Measurements from ENCODE around the gene SLC17A3. TPM values are rescaled to one million over a fixed set of nuclear protein-coding genes. Genes with fewer than 3 reads are reported as not detected.

Gene SLC17A3
- total and polyA plus RNA-seq, 2 donors (not counting 1 experiment from before 2014, with no cell fraction given), result not detected

DNA sequence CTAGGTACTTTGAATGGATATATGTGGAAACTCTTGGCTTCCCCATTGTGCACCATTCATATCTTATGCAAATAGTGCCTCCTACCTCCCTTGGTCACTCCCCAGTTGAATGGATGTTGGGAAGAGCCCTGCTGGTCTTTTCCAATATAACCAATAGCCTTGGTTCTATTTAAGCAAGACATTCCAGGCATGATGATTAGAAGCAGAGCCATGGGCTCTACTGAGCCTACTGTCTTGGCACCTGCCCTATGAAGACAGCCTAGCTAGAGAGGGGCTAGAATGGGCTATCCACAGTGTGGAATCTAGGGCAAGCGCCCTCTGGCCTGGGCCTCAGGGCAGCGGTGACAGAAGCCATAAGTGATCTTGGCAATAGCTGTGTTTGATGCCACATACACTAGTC, 57.8 kb downstream of the SLC17A3 start:
- intact Hi-C loops (cut with micrococcal nuclease), result no loop called here
- H3K27me3 Mint-ChIP-seq, result peaks cover 24% of the 10 kb centered on the region

DNA sequence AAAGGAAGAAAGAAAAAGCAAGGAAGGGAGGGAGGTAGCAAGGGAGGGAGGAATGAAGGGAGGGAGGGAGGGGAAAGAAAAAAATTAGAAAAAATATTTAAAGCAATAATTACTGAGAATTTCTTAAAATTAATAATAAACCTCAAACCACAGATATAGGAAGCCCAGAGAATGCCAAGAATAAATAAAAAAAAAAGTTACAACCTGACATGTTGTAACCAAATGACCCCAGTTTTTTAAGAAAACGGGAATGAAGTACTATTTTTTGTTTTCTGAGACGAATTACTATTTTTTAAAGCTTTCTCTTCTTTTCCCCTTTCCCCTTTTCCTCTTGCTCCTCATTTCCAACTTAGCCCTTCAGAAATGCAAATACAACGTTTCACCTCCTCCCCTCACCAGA, 58.8 kb downstream of the SLC17A3 start:
- no peak for TF ChIP-seq EZH2 (IDR thresholded peaks at IDR 0.05; ENCODE audit: borderline replicate concordance, insufficient read depth, low read depth, low read length, poor library complexity, severe bottlenecking)
- TF ChIP-seq, protein P1, sequence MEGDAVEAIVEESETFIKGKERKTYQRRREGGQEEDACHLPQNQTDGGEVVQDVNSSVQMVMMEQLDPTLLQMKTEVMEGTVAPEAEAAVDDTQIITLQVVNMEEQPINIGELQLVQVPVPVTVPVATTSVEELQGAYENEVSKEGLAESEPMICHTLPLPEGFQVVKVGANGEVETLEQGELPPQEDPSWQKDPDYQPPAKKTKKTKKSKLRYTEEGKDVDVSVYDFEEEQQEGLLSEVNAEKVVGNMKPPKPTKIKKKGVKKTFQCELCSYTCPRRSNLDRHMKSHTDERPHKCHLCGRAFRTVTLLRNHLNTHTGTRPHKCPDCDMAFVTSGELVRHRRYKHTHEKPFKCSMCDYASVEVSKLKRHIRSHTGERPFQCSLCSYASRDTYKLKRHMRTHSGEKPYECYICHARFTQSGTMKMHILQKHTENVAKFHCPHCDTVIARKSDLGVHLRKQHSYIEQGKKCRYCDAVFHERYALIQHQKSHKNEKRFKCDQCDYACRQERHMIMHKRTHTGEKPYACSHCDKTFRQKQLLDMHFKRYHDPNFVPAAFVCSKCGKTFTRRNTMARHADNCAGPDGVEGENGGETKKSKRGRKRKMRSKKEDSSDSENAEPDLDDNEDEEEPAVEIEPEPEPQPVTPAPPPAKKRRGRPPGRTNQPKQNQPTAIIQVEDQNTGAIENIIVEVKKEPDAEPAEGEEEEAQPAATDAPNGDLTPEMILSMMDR (IDR thresholded peaks at IDR 0.05), result no peak
- Histone ChIP-seq H3K4me1 (ENCODE audit: control insufficient read depth in 2 of 2, insufficient read depth in 2 of 2, low read length in 2 of 2) (no peaks in the 10 kb centered on the region), H3K4me2 (replicated peaks; ENCODE audit: low read depth, low read length, poor library complexity, severe bottlenecking) (no peak overlapping the region), H3K79me2 (ENCODE audit: control insufficient read depth, insufficient read depth, low read length) (no peaks in the 10 kb centered on the region), H3K27ac (ENCODE audit: low read length in 2 of 2) (no peak overlapping the region), H3K4me3 (ENCODE audit: control extremely low read depth in 1 of 5, extremely low read depth in 1 of 5, insufficient read depth in 1 of 5, low read depth in 2 of 5, low read length in 4 of 5) (no peak overlapping the region), H3K36me3 (replicated peaks in 1 of 2; ENCODE audit: control extremely low read depth in 1 of 2, control insufficient read depth in 1 of 2, extremely low read depth in 1 of 2, insufficient read depth in 2 of 2, low read length in 1 of 2) (no peaks in the 10 kb centered on the region), H2AFZ (ENCODE audit: insufficient read depth, low read depth, low read length, poor library complexity, severe bottlenecking) (no peak overlapping the region), H3K9me3 (ENCODE audit: control extremely low read depth in 1 of 3, control insufficient read depth in 2 of 3, insufficient read depth in 1 of 3, low read length in 2 of 3) (peaks cover 0 to 5% (median 0%) of the 10 kb centered on the region in 3 donors), H4K20me1 (ENCODE audit: control insufficient read depth, insufficient read depth, low read length, poor library complexity, severe bottlenecking) (no peaks in the 10 kb centered on the region), H3K9ac (ENCODE audit: low read length) (no peak overlapping the region), H3K27me3 (replicated peaks in 1 of 4; ENCODE audit: control extremely low read depth in 1 of 4, control insufficient read depth in 3 of 4, insufficient read depth in 4 of 4, low read length in 3 of 4) (peaks cover 0 to 3% (median 0%) of the 10 kb centered on the region in 4 experiments)
- Mint-ChIP-seq H3K27me3 (peaks cover 25% of the 10 kb centered on the region), H3K4me1 (no peaks in the 10 kb centered on the region), H3K9me3 (ENCODE audit: insufficient read depth) (peaks cover 3% of the 10 kb centered on the region), H3K27ac (no peak overlapping the region), H3K4me3 (no peak overlapping the region)
- CTCF ChIA-PET, result no interaction called here
- 79% methylated on average over 2 of the region's 3 CpGs for WGBS (ENCODE audit: insufficient coverage)
- POLR2A ChIA-PET, result no interaction called here
- intact Hi-C loops (cut with micrococcal nuclease), result no loop called here
- ATAC-seq (ENCODE audit: low read depth) (no peak), DNase-seq (no peak)

More for the DNA sequence above, 57.8 kb downstream of the SLC17A3 start:
- whole genome bisulfite sequencing (ENCODE audit: insufficient coverage), result 100% methylated on average over 2 of the region's 2 CpGs
- H3K9ac ChIP-seq (ENCODE audit: low read length), result no peak overlapping the region
- no peak overlapping the region for H3K4me3 ChIP-seq (ENCODE audit: control extremely low read depth in 1 of 5, extremely low read depth in 1 of 5, insufficient read depth in 1 of 5, low read depth in 2 of 5, low read length in 4 of 5)
- Mint-ChIP-seq H3K4me3 (no peak overlapping the region), H3K27ac (no peak overlapping the region), H3K4me1 (no peaks in the 10 kb centered on the region), H3K9me3 (ENCODE audit: insufficient read depth) (peaks cover 3% of the 10 kb centered on the region)
- DNase-seq (no peak), ATAC-seq (ENCODE audit: low read depth) (no peak)
- no peak overlapping the region for H2AFZ ChIP-seq (ENCODE audit: insufficient read depth, low read depth, low read length, poor library complexity, severe bottlenecking)
- peaks cover 0 to 3% (median 0%) of the 10 kb centered on the region in 4 experiments for H3K27me3 ChIP-seq (replicated peaks in 1 of 4; ENCODE audit: control extremely low read depth in 1 of 4, control insufficient read depth in 3 of 4, insufficient read depth in 4 of 4, low read length in 3 of 4)
- no peak for TF ChIP-seq EZH2 (IDR thresholded peaks at IDR 0.05; ENCODE audit: borderline replicate concordance, insufficient read depth, low read depth, low read length, poor library complexity, severe bottlenecking)
- TF ChIP-seq, protein P1 (IDR thresholded peaks at IDR 0.05), result no peak
- no peaks in the 10 kb centered on the region for H4K20me1 ChIP-seq (ENCODE audit: control insufficient read depth, insufficient read depth, low read length, poor library complexity, severe bottlenecking)
- H3K9me3 ChIP-seq (ENCODE audit: control extremely low read depth in 1 of 3, control insufficient read depth in 2 of 3, insufficient read depth in 1 of 3, low read length in 2 of 3), result peaks cover 0 to 5% (median 0%) of the 10 kb centered on the region in 3 donors
- H3K4me1 ChIP-seq (ENCODE audit: control insufficient read depth in 2 of 2, insufficient read depth in 2 of 2, low read length in 2 of 2), result no peaks in the 10 kb centered on the region
- CTCF ChIA-PET, result no interaction called here
- H3K27ac ChIP-seq (ENCODE audit: low read length in 2 of 2), result no peak overlapping the region
- H3K36me3 ChIP-seq (replicated peaks in 1 of 2; ENCODE audit: control extremely low read depth in 1 of 2, control insufficient read depth in 1 of 2, extremely low read depth in 1 of 2, insufficient read depth in 2 of 2, low read length in 1 of 2), result no peaks in the 10 kb centered on the region
- no peaks in the 10 kb centered on the region for H3K79me2 ChIP-seq (ENCODE audit: control insufficient read depth, insufficient read depth, low read length)
- no peak overlapping the region for H3K4me2 ChIP-seq (replicated peaks; ENCODE audit: low read depth, low read length, poor library complexity, severe bottlenecking)
- POLR2A ChIA-PET, result no interaction called here
